GM18498 (cell line): Measurements from ENCODE around the gene BPIFB3.
"Not testable (repeated sequence)": the region's sequence is repeated elsewhere in the genome, so short reads cannot be mapped to it uniquely, and the experiment has no call there.

Experiments used
- ATAC-seq: cut with Tn5 transposase; IDR thresholded peaks from one replicate; pipeline ENCODE4 v1.9.1; 2021; ENCODE audit warnings: mild to moderate bottlenecking, moderate library complexity; ENCODE audit not compliant: unreplicated experiment

BPIFB3 gene

GRCh38 chr20:33027769-33028751 lies 25.6 kb upstream of the BPIFB3 start:
- no peak for ATAC-seq

GRCh38 chr20:33028875-33029274 lies 24.8 kb upstream of the BPIFB3 start:
- ATAC-seq: no peak

GRCh38 chr20:33030076-33030475 lies 23.6 kb upstream of the BPIFB3 start:
- no peak for ATAC-seq

GRCh38 chr20:33030569-33030968 lies 23.1 kb upstream of the BPIFB3 start:
- ATAC-seq: no peak

- ATAC-seq: no peak
Observed at GRCh38 chr20:33031531-33031930, 22.2 kb upstream of the BPIFB3 start, which contains the start of gene BPIFB6. Gene BPIFB6, plus strand, starts transcription at chr20:33031648. Its CDS starts 0 bp downstream, at chr20:33031648.

GRCh38 chr20:33032555-33032954 lies 21.1 kb upstream of the BPIFB3 start:
- no peak for ATAC-seq

GRCh38 chr20:33033381-33033780 lies 20.3 kb upstream of the BPIFB3 start:
- no peak for ATAC-seq

GRCh38 chr20:33034115-33034514 lies 19.6 kb upstream of the BPIFB3 start:
- ATAC-seq: no peak

GRCh38 chr20:33034901-33035492 lies 18.7 kb upstream of the BPIFB3 start:
- ATAC-seq: no peak

GRCh38 chr20:33037456-33037855 lies 16.2 kb upstream of the BPIFB3 start:
- no peak for ATAC-seq

GRCh38 chr20:33038243-33038642 lies 15.5 kb upstream of the BPIFB3 start:
- ATAC-seq: no peak

- no peak for ATAC-seq
Observed at GRCh38 chr20:33042430-33042829, 11.3 kb upstream of the BPIFB3 start.

- no peak for ATAC-seq
Observed at GRCh38 chr20:33042983-33043730, 10.5 kb upstream of the BPIFB3 start.

GRCh38 chr20:33043731-33044181 lies 9.9 kb upstream of the BPIFB3 start:
- no peak for ATAC-seq

- ATAC-seq: not testable (repeated sequence)
Observed at GRCh38 chr20:33045129-33045721, 8.5 kb upstream of the BPIFB3 start.

- ATAC-seq: no peak
Observed at GRCh38 chr20:33046412-33046811, 7.3 kb upstream of the BPIFB3 start.

GRCh38 chr20:33051333-33051732 lies 2.4 kb upstream of the BPIFB3 start:
- no peak for ATAC-seq

- no peak for ATAC-seq
Observed at GRCh38 chr20:33054381-33054780, 678 bp downstream of the BPIFB3 start.

GRCh38 chr20:33054791-33055190 lies 1.1 kb downstream of the BPIFB3 start:
- no peak for ATAC-seq

GRCh38 chr20:33059136-33059535 lies 5.4 kb downstream of the BPIFB3 start:
- no peak for ATAC-seq
